ENCODE measurements around the gene ATP6V1A.
A peak's percentile ranks its signal among the peaks of the same experiment; 100 is the strongest.

The ATP6V1A gene

DNA sequence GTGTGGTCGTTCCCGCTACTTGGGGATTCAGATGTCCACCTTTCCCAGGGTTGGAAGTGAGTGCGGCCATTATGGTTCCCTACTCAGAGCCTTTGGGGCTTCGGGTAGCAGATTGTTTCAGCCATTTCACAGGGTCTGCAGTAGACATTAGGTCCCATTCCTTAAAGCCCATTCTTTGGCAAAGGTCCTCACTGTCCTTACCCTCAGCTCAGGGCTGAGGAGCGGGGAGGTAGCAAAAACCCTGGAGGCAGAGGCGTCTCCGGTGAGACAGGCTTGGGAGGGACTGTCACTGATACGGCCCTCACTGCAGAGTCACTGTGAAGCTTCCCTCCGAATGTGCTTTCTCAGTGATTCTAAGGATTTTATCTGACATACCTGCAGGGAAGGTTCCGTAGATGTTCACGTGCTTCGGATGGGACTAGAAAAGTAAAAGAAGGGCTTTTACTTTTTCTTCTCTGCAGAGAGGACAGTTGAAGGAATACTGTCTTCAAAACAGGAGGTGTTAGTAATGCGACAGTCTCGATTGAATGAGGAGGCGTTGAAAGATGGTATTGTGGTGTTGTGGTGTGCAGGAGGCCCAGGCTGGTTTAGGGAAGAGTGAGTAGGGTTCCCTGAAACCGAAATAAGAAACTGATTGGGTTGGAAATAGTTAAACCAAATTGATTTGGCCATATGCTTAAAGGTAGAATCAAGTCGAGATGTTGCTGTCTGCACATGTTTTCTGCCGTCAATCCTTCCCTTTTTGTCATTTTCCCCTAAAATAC, 630 bp downstream of the ATP6V1A start:
- DNase-seq (ENCODE audit: low read depth): no peak

DNA sequence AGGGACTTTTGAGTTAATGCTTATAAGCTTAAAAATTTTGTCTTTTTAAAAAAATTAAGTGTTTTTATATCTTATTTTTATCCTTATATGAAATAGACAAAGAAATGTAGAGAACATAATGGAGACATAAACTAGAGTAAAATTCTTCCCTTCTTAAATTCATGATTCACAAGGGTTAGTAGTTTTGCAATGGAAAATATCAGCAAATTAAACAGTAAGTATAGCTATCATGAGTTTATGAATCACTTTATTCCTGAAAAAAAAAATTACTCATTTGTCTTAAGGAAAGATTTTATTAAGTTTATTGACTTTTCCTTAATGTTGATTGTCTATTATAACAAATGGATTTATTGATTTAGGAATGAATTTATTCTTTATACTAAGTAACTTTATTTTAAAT, 4.3 kb downstream of the ATP6V1A start:
- DNase-seq (ENCODE audit: low read depth): no peak

DNA sequence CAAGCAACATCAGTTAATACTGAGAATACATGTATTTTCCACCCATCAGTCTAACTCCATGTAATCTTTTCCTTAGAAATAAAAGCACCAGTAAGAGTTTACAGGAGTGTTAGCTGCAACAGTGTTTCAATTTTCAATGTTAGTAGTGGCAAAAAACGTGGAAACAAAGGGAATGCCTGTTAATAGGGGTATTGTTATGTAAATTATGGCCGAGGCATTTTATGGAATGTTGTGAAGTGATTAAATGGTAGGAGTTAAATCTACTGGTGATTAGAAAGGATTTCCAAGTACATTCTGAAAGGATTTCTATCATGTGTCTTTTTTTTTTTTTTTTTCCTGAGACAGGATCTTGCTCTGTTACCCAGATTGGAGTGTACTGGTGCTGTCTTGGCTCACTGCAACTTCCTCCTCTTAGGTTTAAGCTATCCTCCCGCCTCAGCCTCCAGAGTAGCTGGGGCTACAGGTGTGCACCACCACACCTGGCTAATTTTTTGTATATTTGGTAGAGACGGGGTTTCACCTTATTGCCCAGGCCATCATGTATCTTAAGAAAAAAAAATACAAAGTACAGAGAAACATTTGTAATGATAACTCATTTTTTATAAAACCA, 6.6 kb downstream of the ATP6V1A start:
- DNase-seq (ENCODE audit: low read depth): no peak

DNA sequence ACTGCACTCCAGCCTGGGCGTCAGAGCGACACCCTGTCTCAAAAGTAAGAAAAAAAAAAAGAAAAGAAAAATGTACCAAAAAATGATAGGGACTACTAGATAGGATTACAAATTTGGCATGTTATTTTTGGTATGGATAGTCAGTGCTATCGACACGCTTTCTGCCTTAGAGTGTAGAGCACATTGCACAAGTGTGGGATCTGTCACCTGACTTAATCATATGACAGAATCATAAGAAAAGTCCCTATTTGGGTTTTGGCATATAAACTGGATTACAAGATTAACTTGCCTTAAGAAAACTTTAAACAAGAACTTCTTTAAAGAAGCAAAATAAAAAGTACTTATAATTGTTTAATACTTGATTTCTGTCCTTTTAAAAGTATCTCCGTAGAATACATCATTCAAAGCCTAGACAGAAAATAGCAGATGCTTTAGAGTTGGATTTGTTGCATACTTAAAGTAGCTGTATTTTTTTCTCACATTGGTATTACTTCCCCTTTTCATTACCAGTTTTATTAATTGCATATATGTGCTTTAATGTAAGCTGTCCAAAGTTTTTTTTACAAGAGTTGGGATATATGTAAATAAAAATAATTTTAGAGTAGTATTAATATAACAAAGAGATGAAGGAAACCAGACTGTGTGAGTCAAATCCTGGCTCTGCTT, 7.8 kb downstream of the ATP6V1A start:
- no peak for DNase-seq (ENCODE audit: low read depth)

DNA sequence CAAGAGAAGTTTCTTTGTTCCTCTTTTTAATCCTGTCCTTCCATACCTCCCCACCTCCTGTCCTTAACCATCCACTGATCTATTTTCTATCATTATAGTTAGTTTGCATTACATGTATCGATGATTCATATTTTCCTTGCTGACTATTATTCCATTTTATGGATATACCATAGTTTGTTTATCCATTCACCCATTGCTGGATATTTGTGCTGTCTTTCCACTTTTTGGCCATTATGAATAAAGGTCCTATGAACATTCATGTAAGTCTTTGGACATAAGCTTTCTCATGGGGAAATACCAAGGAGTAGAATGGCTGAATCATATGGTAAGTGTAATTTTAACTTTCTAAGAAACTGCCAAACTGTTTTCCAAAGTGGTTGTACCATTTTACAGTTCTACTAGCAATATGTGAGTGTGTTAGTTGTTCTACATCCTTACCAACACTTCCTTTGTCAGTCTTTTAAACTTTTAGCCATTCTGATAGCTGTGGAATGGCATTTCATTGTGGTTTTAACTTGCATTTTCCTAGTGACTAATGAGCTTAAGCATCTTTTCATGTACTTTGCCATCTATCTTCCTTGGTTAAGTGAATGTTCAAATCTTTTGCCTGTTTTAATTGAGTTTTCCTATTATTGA, 11.7 kb downstream of the ATP6V1A start:
- no peak for DNase-seq (ENCODE audit: low read depth)

DNA sequence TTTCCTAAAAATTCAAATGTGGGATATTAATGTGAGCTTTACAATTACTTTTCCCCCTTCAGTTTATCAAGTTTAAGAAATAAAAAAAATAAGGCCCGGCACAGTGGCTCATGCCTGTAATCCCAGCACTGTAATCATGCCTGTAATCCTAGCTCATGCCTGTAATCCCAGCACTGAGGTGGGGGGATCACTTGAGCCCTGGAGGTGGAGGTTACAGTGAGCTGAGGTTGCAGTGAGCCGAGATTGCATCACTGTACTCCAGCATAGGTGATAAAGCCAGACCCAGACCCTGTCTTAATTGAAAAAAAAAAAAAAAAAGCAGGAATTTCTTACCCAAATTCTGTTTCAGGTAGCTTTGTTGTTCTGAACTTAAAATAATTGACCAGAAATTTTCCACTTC, 17.9 kb downstream of the ATP6V1A start:
- no peak for DNase-seq (ENCODE audit: low read depth)

DNA sequence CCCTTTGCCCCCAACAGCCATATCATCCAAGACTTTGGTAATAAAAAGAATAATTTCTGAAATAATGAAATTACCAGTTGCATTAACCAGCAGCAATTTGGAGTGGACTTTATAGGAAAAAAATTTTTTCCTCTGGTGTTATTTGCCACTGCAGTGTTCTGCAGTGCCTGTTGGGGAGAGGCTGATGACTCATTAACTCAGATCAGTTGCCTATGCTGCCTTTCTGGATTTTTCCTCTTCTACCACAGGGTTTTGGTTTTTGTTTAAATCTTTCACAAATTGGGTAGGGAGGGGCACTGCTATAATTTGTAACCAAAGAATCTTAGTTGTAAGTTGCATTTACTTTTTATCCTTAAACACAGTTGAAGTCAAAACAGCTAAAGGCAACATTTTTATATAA, 22.7 kb downstream of the ATP6V1A start:
- no peak for DNase-seq (ENCODE audit: low read depth)

DNA sequence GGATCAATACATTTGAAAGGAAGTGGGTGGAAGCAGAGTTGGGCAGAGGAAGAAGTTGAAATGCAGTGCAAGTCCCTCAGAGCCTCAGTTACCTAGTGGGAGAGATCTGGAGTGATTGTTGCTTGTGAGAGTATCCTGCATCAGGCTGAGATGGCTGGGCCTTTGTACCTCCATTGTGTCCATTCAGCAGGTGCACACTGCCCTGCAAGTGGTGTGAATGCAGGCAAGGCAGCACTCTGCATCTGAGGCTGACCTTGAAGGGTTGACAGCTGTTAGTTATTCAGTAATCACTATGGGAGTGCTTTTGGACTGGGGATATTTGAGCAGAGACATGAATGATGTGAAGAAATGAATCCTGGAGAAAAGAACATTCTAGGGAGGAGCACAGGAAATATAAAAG, 25.2 kb downstream of the ATP6V1A start:
- DNase-seq (ENCODE audit: low read depth): no peak

DNA sequence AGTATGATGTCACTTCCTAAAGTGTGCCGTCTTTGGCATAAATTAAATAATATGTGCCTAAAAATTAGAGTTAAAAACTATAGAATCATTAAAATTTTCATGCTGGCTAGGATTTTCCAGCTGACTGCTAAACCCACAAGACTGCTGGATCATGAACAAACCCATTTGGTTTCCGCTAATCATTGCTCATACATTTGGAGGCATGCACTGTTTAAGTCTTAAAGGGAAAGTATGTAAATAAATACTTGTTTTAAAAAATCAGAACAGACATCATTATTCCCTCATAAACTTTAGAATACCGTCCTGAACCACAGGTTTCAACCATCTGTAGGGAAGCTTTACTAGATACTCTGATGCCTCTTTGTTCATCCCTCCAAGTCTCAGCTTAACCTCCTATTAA, 26.5 kb downstream of the ATP6V1A start:
- no peak for DNase-seq (ENCODE audit: low read depth)

DNA sequence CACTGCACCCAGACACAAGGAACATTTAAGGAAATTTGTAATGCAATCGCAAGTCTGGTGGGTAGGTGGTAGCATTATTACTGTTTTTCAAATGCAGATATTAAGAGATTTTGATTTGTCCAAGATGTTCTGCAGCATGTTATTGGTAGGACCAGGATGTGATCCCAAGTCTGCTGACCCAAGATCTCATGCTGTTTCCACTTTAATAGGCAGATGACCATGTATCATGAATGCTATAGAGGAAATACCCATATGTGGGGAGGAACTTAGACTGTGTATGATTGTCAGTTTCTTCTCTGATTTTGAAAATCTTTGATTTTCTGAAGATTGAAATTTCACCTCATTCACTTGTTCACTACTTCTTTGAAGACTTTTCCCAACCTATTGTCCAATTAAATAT, 28.7 kb downstream of the ATP6V1A start:
- DNase-seq (ENCODE audit: low read depth): no peak

DNA sequence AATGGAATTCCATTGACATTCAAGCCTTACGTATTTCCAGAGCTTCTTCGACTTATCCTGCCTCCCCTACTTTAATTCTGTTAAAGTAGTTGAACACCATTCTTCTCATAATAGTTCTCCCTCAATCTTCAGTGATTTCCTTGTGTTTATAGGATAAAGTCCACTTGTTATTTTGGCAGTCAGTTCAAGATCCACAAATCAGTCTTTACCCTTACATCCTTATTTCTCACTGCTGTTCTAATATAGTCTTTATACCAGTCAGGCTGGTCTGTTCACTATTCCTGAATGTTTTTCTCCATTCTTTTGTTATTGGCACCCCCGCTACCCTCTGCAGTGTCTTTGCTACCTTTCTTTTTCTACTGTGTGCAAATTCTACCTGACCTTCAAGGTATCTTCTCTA, 29.7 kb downstream of the ATP6V1A start:
- no peak for DNase-seq (ENCODE audit: low read depth)

DNA sequence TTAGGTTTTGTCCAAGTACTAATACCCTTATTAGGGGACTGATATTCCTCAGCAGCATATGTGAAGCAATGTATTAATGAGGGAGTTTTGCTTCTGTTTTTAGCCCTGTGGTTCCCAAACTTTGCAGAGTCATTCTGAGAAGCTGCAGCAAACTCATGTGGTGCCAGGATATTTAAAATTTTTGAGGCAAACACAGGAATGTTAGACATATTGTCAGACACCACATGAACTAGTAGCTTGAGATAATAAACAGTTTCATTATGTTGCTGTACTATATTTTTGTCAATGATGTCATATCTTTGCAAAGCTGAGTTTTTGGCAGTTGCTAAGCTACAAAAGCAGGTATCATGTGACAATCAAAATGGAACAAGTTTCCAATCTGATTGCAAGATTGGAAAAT, 36.6 kb downstream of the ATP6V1A start:
- DNase-seq (ENCODE audit: low read depth): peak; percentile 70

DNA sequence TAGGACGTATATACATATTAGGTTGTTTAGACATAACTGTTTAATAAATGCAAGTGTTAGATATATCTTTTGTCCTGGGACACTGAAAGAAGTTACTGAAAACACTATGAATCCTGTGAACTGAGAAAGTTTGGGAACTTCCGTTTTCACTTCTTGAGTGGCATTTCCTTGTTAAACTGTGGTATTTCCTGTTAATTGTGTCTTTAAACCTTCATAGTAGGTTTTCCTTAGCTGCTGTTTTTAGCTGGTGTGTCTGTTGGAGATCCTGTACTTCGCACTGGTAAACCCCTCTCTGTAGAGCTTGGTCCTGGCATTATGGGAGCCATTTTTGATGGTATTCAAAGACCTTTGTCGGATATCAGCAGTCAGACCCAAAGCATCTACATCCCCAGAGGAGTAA, 37.1 kb downstream of the ATP6V1A start:
- DNase-seq (ENCODE audit: low read depth): no peak

DNA sequence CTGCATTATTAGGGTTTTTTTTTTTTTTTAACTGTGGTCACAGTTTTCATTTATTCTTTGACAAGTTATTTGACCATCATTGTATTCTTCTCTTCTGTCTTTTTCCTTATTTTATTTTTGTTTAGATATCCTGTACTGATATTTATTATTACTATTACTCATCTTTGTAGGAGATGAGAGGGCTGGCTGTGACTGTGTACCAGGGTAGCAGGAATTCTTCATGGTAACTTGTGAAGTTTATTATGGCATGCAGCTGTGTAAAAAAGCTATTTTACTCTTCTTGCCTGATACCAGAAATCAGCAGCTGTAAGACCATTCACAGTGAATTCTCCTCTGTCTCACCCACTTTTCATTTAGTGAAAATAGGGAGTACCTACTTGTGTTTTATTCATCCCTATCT, 44.5 kb downstream of the ATP6V1A start:
- DNase-seq (ENCODE audit: low read depth): no peak

DNA sequence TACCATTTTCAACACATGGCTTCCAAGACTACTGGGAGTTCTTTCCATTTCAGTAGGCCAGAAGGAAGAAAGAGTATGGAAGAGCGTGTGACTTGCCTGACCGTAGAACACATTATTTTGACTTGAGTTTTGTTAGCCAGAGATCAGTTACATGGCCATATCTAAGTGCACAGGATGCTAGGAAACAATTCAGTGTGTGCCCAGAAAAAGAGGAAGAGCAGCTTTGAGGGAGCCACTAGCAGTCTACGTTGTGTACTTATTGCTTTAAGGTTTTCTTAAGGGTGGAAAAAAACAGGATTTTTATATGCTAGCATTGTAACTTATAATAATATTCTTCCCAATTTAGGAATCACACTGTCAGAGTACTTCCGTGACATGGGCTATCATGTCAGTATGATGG, 47.7 kb downstream of the ATP6V1A start:
- no peak for DNase-seq (ENCODE audit: low read depth)

DNA sequence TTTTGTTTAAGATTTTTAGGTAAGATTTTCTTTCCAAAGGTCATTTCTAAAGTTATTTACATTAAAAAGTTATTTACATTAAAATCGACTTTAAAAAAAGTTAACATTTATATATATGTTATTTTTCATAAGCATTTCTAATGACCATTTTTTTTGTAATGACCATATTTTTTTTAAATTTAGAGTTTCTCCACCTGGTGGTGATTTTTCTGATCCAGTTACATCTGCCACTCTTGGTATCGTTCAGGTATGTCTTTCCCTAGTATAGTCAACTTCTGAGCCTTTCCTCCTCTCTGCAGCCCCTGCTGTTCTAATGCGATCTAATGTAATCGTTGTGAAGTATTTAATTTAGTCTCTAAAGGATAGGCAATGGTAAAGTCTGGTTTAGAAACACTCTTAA, 48.9 kb downstream of the ATP6V1A start:
- DNase-seq (ENCODE audit: low read depth): no peak

DNA sequence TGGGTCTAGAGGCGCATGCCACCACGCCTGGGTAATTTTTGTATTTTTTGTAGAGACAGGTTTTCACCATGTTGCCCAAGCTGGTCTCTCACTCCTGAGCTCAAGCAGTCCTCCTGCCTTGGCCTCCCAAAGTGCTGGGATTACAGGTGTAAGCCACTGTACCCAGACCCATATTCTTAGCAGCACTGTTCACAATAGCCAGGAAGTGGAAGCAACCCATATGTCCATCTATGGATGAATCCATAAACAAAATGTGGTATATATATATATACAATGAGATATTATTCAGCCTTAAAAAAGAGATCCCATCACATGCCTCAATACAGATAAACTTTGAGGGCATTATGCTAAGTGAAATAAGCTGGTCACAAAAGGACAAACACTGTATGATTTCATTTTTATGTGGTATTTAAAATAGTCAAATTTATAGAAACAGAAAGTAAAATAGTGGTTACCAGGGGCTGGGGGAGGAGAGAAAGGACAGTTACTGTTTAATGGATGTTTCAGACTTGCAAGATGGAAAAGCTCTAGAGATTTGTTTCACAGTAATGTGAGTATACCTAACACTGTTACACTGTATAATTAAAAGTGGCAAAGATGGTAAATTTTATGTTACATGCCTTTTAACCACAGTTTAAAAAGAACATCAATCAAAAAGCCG, 56.1 kb downstream of the ATP6V1A start:
- no peak for DNase-seq (ENCODE audit: low read depth)

DNA sequence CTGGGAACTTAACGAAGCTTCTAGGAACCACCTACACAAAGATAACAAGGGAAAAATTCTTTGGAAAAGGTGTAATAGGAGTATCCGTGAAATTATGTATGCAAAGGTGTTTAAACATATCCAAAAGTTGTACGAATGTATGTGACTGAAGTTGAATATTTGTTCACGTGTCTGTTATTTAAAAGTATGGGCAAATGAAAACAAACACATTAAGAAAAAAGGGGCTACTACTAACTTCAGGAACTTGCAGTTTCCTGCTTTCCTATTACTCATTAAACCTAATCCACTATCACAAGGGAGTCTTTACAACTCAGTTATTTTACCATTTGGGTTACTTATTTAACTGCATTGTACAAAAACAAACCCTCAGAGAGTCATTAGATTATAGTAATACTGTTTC, 57.8 kb downstream of the ATP6V1A start:
- no peak for DNase-seq (ENCODE audit: low read depth)

DNA sequence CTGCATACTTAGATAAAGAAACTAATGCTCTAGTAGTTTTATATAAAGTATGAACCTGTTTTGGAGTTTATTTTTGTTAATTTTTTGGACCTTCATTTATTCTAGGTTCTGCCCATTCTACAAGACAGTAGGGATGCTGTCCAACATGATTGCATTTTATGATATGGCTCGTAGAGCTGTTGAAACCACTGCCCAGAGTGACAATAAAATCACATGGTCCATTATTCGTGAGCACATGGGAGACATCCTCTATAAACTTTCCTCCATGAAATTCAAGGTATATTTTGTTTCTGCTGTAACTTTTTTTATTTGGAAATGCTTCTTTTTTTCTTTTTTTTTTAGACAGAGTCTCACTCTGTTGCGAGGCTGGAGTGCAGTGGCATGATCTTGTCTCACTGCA, 58.4 kb downstream of the ATP6V1A start:
- DNase-seq (ENCODE audit: low read depth): no peak

DNA sequence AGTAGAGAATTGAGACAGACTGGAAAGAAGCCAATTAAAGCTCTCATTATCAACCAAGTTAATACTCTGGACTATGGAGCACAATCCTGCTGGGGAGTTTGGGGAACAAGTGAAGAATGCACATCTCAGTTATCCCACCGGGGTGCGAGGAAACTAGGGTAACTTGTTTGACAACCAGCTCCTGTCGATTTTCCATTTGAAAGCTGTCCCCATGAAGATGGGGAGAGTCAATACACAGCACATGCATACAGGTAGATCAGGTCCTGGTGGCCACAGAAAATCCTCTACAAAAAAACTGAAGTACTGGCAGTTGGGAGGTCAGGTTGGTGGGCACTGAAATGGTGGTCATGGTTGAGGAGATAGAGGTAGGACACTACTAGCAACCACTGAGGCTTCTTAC, 66.0 kb downstream of the ATP6V1A start:
- no peak for DNase-seq (ENCODE audit: low read depth)

DNA sequence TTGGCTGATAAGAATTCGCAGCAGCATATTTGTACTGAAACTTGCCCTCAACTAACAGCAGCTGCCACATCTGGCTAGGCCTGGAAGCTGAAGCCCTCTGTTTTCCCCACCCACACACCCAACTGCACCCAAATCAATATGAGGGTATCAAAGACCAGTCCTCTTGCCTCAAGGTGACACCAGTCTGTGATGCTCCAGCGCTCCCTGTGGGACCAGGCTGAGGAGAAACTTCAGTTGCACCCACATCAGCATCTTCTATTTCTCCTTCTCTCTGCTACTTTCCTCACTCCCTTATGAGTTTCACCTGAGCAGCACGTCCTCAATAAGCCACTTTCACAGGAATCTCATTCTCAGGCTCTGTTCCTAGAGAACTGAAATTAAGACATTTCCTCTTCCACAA, 73.0 kb downstream of the ATP6V1A start:
- no peak for DNase-seq (ENCODE audit: low read depth)

DNA sequence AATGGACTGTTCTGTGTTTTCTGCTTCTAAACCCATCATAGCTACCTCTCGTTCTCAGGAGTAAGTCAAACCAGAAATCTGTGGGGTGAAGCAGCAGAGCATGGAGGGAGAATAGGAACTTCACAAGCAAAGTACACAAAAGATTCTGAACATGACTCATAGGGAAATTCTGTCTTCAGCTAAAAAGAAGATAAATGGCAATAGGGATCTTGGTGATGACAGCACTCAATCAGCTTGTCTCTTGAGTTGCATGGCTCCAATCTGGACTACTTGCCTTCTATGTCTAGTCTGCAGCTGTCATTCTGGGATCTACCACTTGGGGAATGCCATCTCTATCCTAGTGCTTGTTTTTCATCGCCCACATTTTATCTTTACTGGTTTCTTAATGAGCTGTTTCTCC, 78.3 kb downstream of the ATP6V1A start:
- no peak for DNase-seq (ENCODE audit: low read depth)

DNA sequence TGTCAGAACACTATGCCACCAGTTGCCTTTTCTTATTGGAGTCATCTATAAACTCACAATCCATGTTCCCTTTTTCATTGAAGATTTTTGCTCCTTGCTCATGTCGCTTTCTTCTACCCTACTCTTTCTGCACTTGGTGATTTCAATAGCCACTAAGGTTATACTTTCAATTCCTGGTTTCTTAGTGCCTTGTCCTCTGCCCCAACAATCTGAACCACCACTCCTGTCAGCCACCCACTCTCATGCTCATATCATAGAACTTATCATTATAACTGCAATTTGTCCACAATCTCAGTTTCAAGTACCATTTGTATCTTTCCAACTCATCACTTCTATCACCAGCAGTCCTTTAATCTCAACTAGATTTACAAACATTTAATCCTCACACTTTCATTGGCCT, 81.8 kb downstream of the ATP6V1A start:
- DNase-seq (ENCODE audit: low read depth): no peak
